T-helper 1 cell (primary cell): Measurements from ENCODE around the gene NOS2.

Experiments
- DNase-seq, 5 donors: peaks; one replicate each; pipeline ENCODE4 v3.0.0-alpha.2; 2012 to 2020

NOS2 gene

GRCh38 chr17:27818401-27819105 lies 18.2 kb upstream of the NOS2 start:
- no peak for DNase-seq

- DNase-seq: no peak
Observed at GRCh38 chr17:27817731-27818130, 17.4 kb upstream of the NOS2 start.

- DNase-seq: no peak
Observed at GRCh38 chr17:27816946-27817345, 16.6 kb upstream of the NOS2 start.

GRCh38 chr17:27811961-27812360 lies 11.6 kb upstream of the NOS2 start:
- no peak for DNase-seq

- no peak for DNase-seq
Observed at GRCh38 chr17:27810902-27811557, 10.7 kb upstream of the NOS2 start.

- DNase-seq: peak in 1 of 5 donors; percentile 78
Observed at GRCh38 chr17:27810211-27810901, 10.0 kb upstream of the NOS2 start.

GRCh38 chr17:27809555-27809954 lies 9.2 kb upstream of the NOS2 start:
- no peak for DNase-seq

- DNase-seq: peak in 1 of 5 donors; percentile 8
Observed at GRCh38 chr17:27808628-27809027, 8.3 kb upstream of the NOS2 start.

GRCh38 chr17:27807567-27808470 lies 7.5 kb upstream of the NOS2 start:
- DNase-seq: peak; percentile 31 to 91 (median 47)

GRCh38 chr17:27805520-27806146 lies 5.3 kb upstream of the NOS2 start:
- peak; percentile 47 to 87 (median 65) for DNase-seq

- DNase-seq: no peak
Observed at GRCh38 chr17:27804113-27804512, 3.8 kb upstream of the NOS2 start.

- DNase-seq: no peak
Observed at GRCh38 chr17:27802962-27803680, 2.8 kb upstream of the NOS2 start.

- no peak for DNase-seq
Observed at GRCh38 chr17:27802033-27802432, 1.7 kb upstream of the NOS2 start.

- no peak for DNase-seq
Observed at GRCh38 chr17:27798376-27798775, 2.0 kb downstream of the NOS2 start.

- no peak for DNase-seq
Observed at GRCh38 chr17:27797390-27798091, 2.8 kb downstream of the NOS2 start.

- no peak for DNase-seq
Observed at GRCh38 chr17:27793906-27794569, 6.3 kb downstream of the NOS2 start.

GRCh38 chr17:27793168-27793905 lies 7.0 kb downstream of the NOS2 start:
- no peak for DNase-seq

- DNase-seq: no peak
Observed at GRCh38 chr17:27792095-27792494, 8.2 kb downstream of the NOS2 start.

- no peak for DNase-seq
Observed at GRCh38 chr17:27788919-27789318, 11.4 kb downstream of the NOS2 start.
